Measurements from ENCODE around the gene HERPUD2. TPM values are rescaled to one million over a fixed set of nuclear protein-coding genes. Genes with fewer than 3 reads are reported as not detected.

HERPUD2 gene
- total RNA-seq, 4 donors from 2014 or later, result 26.1 to 35.3 (median 27.5) TPM

DNA sequence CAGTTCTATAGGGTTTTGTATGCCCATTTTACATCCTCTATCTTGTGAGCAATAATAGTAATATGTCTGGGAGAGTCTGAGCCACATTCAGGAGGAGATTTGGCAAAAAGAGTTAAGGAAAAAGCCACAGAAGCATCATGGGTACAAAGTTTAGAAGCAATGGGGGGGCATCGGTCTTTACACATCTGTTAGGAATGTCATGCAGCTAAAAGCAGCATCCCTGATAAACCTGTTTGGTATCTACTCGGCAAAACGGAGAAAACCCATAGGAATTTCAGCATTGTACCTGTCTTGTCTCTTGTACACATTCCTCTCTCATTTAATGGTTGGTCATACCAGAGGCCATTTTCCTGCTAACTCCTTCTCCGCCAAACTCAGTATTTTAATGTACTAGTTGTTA is 12.5 kb upstream of the HERPUD2 start:
- Histone ChIP-seq H3K9me3 (no peaks in the 10 kb centered on the region), H3K27ac (no peak overlapping the region), H3K36me3 (no peaks in the 10 kb centered on the region), H3K4me1 (peaks cover 0 to 8% (median 0%) of the 10 kb centered on the region in 3 donors), H3K27me3 (no peaks in the 10 kb centered on the region), H3K4me3 (no peak overlapping the region)
- no peak for ATAC-seq
- WGBS, 2 donors (ENCODE audit: low coverage in 1 of 2), result 61 to 74% methylated on average over 4 of the region's 4 CpGs
- TF ChIP-seq POLR2AphosphoS5 (IDR thresholded peaks at IDR 0.05) (no peak), POLR2A (IDR thresholded peaks at IDR 0.05) (no peak), EP300 (IDR thresholded peaks at IDR 0.05) (no peak)
- TF ChIP-seq, protein P1, sequence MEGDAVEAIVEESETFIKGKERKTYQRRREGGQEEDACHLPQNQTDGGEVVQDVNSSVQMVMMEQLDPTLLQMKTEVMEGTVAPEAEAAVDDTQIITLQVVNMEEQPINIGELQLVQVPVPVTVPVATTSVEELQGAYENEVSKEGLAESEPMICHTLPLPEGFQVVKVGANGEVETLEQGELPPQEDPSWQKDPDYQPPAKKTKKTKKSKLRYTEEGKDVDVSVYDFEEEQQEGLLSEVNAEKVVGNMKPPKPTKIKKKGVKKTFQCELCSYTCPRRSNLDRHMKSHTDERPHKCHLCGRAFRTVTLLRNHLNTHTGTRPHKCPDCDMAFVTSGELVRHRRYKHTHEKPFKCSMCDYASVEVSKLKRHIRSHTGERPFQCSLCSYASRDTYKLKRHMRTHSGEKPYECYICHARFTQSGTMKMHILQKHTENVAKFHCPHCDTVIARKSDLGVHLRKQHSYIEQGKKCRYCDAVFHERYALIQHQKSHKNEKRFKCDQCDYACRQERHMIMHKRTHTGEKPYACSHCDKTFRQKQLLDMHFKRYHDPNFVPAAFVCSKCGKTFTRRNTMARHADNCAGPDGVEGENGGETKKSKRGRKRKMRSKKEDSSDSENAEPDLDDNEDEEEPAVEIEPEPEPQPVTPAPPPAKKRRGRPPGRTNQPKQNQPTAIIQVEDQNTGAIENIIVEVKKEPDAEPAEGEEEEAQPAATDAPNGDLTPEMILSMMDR (IDR thresholded peaks at IDR 0.05), result no peak

DNA sequence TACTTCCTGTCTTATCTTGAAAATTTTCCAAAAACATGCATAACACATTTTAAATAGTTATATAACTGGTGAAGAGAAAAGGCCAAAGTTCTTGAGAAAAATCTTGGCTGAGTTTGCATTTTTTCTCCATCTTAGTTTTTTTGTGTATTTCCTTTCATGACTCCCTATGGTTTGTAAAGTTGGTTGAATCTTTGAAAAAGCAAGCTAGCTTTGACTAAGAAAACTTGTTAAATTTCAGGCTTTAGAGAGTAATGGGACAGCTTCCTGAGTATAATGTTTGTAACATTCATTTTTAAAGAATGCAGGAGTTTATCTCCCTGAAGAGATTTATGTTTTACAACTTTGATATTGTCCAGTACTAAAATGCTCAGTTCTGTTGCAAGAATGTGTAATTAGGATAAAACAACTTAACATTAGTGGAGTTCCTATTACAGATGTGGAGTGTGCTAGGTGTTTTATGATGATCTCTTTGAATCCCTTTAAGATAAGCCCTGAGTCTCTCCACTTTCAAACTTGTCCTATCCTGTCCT is 11.1 kb upstream of the HERPUD2 start:
- Histone ChIP-seq H3K4me1 (peaks cover 0 to 8% (median 0%) of the 10 kb centered on the region in 3 donors), H3K27me3 (no peaks in the 10 kb centered on the region), H3K9me3 (no peaks in the 10 kb centered on the region), H3K27ac (no peak overlapping the region), H3K36me3 (no peaks in the 10 kb centered on the region), H3K4me3 (no peak overlapping the region)
- no peak for TF ChIP-seq EP300 (IDR thresholded peaks at IDR 0.05)
- no peak for TF ChIP-seq POLR2AphosphoS5 (IDR thresholded peaks at IDR 0.05)
- TF ChIP-seq POLR2A (IDR thresholded peaks at IDR 0.05), result no peak
- TF ChIP-seq, protein P1 (IDR thresholded peaks at IDR 0.05), result no peak
- ATAC-seq, result no peak

DNA sequence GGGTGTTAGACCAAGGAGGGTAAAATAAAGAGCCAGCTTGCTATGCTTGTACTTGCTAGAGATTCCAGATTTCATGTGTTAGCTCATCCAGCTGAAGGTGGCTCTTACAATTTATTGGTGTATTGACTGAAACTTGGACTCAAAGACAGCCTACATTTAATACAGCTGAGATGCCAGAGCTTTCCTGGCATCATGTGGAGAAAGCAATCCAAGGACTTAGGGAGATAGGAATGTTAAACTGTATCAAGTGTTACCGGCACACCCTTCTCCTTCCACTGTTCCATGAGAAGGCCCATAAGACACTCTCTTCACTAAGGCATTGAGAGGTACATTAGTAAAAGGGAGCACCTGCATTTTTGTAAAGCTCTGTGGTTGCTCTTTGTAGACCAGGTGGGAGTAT is 9.3 kb upstream of the HERPUD2 start:
- H3K4me3 ChIP-seq, result no peak overlapping the region
- H3K27me3 ChIP-seq, result no peaks in the 10 kb centered on the region
- TF ChIP-seq EP300 (IDR thresholded peaks at IDR 0.05) (no peak), POLR2A (IDR thresholded peaks at IDR 0.05) (no peak), POLR2AphosphoS5 (IDR thresholded peaks at IDR 0.05) (no peak)
- TF ChIP-seq, protein P1 (IDR thresholded peaks at IDR 0.05), result no peak
- H3K27ac ChIP-seq, result no peak overlapping the region
- ATAC-seq, result no peak
- no peaks in the 10 kb centered on the region for H3K4me1 ChIP-seq
- H3K36me3 ChIP-seq, result no peaks in the 10 kb centered on the region
- WGBS, 2 donors (ENCODE audit: low coverage in 1 of 2), result 71% methylated on average over 1 of the region's 1 CpG; no CpG with 5 or more reads in 1 of the 2 donors
- H3K9me3 ChIP-seq, result no peaks in the 10 kb centered on the region

DNA sequence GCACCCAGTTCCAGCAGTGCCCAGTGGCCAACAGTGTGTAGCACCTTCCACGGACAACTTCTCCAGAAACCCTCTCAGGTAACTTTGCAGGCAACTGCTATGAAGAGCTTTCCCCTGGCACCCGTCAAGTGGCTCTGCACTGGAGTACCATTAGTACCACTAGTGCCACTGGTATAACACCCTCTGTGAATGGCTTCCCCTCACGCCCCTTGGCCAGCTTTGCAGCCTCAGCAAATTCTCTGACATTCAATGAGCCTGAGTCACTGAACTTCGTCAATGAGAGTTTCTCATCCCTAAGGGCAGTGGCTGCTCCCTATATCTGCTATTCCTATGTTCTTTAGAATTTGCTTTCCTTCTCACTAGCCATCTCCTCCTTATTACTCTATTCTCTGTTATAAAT is 7.6 kb upstream of the HERPUD2 start:
- H3K27ac ChIP-seq, result no peak overlapping the region
- TF ChIP-seq EP300 (IDR thresholded peaks at IDR 0.05) (no peak), POLR2AphosphoS5 (IDR thresholded peaks at IDR 0.05) (no peak)
- H3K36me3 ChIP-seq, result no peaks in the 10 kb centered on the region
- H3K9me3 ChIP-seq, result no peaks in the 10 kb centered on the region
- ATAC-seq, result no peak
- WGBS, 2 donors (ENCODE audit: low coverage in 1 of 2), result 85 to 92% methylated on average over 2 to 4 of the region's 4 CpGs
- H3K4me3 ChIP-seq, result no peak overlapping the region
- no peaks in the 10 kb centered on the region for H3K27me3 ChIP-seq
- H3K4me1 ChIP-seq, result no peaks in the 10 kb centered on the region

DNA sequence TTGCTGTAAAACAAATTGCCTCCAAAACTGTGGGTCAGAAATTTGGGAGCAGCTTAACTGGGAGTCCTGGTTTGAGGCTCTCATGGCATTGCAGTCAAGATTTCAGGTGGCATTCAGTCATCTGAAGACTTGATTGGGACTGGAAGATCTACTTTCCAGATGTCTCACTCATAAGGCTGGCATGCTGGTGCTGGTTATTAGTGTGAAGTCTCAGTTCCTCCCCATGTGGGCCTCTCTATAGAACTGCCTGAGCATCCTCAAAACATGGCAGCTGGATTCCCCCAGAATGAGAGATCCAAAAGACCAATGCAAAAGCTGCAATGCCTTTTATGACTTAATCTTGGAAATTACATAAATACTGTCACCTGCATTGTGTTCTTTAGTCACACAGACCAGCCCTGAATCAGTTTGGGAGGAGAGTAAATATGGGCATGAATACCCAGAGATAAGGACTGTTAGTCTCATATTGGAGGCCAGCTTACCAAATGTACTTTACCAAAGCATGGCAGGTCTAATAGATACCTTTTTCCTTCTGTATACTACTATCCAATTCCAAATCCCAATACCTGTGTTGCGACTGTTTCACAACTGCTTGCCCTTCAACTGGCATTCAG is 6.5 kb upstream of the HERPUD2 start:
- no peaks in the 10 kb centered on the region for H3K36me3 ChIP-seq

More for the DNA sequence above, 6.5 kb upstream of the HERPUD2 start:
- no peak overlapping the region for H3K4me3 ChIP-seq
- TF ChIP-seq POLR2AphosphoS5 (IDR thresholded peaks at IDR 0.05), result no peak
- TF ChIP-seq POLR2A (IDR thresholded peaks at IDR 0.05), result no peak
- no peak for TF ChIP-seq EP300 (IDR thresholded peaks at IDR 0.05)
- TF ChIP-seq, protein P1 (IDR thresholded peaks at IDR 0.05), result no peak
- H3K27me3 ChIP-seq, result no peaks in the 10 kb centered on the region
- 100% methylated on average over 1 of the region's 1 CpG for WGBS, 2 donors (ENCODE audit: low coverage in 1 of 2)
- ATAC-seq, result no peak
- H3K4me1 ChIP-seq, result no peaks in the 10 kb centered on the region
- H3K9me3 ChIP-seq, result no peaks in the 10 kb centered on the region
- H3K27ac ChIP-seq, result no peak overlapping the region
